K562 (cell line): ENCODE data around the gene NFATC1. TPM values are rescaled to one million over a fixed set of nuclear protein-coding genes. Genes with fewer than 3 reads are reported as not detected.

Source experiments
- ATAC-seq: fragments of 200-7000 bp; cut with Tn5 transposase; 3 replicates; pipeline ENCODE4 v1.9.1; 2020; ENCODE audit warnings: moderate library complexity
- BruUV-seq: library from RNA; stranded (reverse); fragments of 400-500 nt; replicated peaks from 2 replicates; lab custom pipeline; 2021; lab: Mats Ljungman, UMichigan
- CTCF ChIA-PET: fragments of 300-600 bp; formaldehyde crosslinking; extraction: SDS; loops from one replicate; lab custom pipeline; 2021; ENCODE audit warnings: low intra/inter-chr PET ratio; lab: Yijun Ruan, JAX
- POLR2A ChIA-PET: fragments of 300-600, 350-650 bp; sonication (Branson Sonifier 250); formaldehyde crosslinking; extraction: SDS; loops from one replicate; lab custom pipeline; 2021; ENCODE audit warnings: antibody characterized with exemption, inconsistent platforms; lab: Yijun Ruan, JAX
- DNase-seq, 4 experiments: peaks; one replicate each; pipeline versions ENCODE4 v3.0.0 to v3.0.0-alpha.2; 2011 to 2018; ENCODE audit warnings: low spot score in 3 of 4, mixed read lengths in 3 of 4; ENCODE audit errors: extremely low read depth in 1 of 4
- FAIRE-seq: peaks from 2 replicates; lab custom pipeline; 2011; peaks lifted over from hg19 to GRCh38; lab: Jason Lieb, UNC
- H2AFZ ChIP-seq: 2 replicates; pipeline ENCODE4 v1.6.0; 2011; ENCODE audit warnings: low read depth, low read length, control low read depth, inconsistent platforms
- H3K27ac ChIP-seq: fragments of 200-600 bp; 3 replicates; pipeline ENCODE4 v1.8.0; 2011; ENCODE audit warnings: low read depth, mild to moderate bottlenecking, control low read depth, inconsistent platforms, low read length, moderate library complexity, mixed read lengths; ENCODE audit errors: extremely low read depth
- H3K27me3 ChIP-seq, 2 experiments: fragments of 300-600 bp in 1 of 2; 2 replicates in 1 of 2; 3 replicates in 1 of 2; pipeline versions ENCODE4 v1.6.0 to v1.8.0; 2011; ENCODE audit warnings: inconsistent platforms in 2 of 2, low read length in 2 of 2, mild to moderate bottlenecking in 1 of 2, mixed read lengths in 1 of 2, moderate library complexity in 1 of 2; ENCODE audit not compliant: control insufficient read depth in 2 of 2, insufficient read depth in 2 of 2
- H3K36me3 ChIP-seq: fragments of 300-600 bp; 3 replicates; pipeline ENCODE4 v1.8.0; 2011; ENCODE audit warnings: mild to moderate bottlenecking, low read length, inconsistent platforms; ENCODE audit not compliant: control insufficient read depth, insufficient read depth
- H3K4me1 ChIP-seq, 2 experiments: fragments of 200-600 bp in 1 of 2; replicated peaks in 1 of 2; 2 replicates in 1 of 2; 3 replicates in 1 of 2; pipeline versions ENCODE4 v1.5.1 to v1.8.0; 2011; ENCODE audit warnings: inconsistent platforms in 2 of 2, low read length in 2 of 2, mild to moderate bottlenecking in 1 of 2, mixed read lengths in 1 of 2, moderate library complexity in 1 of 2; ENCODE audit not compliant: control insufficient read depth in 2 of 2, insufficient read depth in 2 of 2
- H3K4me2 ChIP-seq: 2 replicates; pipeline ENCODE4 v1.6.1; 2011; ENCODE audit warnings: low read length, control low read depth, inconsistent platforms, mixed read lengths; ENCODE audit not compliant: insufficient read depth
- H3K4me3 ChIP-seq: fragments of 200-600 bp; sonication (generic), shearing (Covaris generic); 2 replicates; pipeline ENCODE4 v1.5.1; 2016; ENCODE audit warnings: control low read depth, inconsistent platforms
- H3K79me2 ChIP-seq: fragments of 200-600 bp; 3 replicates; pipeline ENCODE4 v1.8.0; 2011; ENCODE audit warnings: low read length, inconsistent platforms; ENCODE audit not compliant: control insufficient read depth, insufficient read depth
- H3K9ac ChIP-seq, 2 experiments: 2 replicates each; pipeline versions ENCODE4 v1.6.0 to v1.6.1; 2011; ENCODE audit warnings: low read depth in 2 of 2, low read length in 2 of 2, control low read depth in 1 of 2, inconsistent platforms in 1 of 2, mild to moderate bottlenecking in 1 of 2, mixed read lengths in 1 of 2; ENCODE audit not compliant: insufficient read depth in 1 of 2
- H3K9me1 ChIP-seq: one replicate; pipeline ENCODE4 v1.6.0; 2011; ENCODE audit warnings: inconsistent platforms, mild to moderate bottlenecking, low read length, moderate library complexity; ENCODE audit not compliant: control insufficient read depth, insufficient read depth
- H3K9me3 ChIP-seq: replicated peaks from 2 replicates; pipeline ENCODE4 v1.5.1; 2011; ENCODE audit warnings: low read depth, low read length, inconsistent platforms; ENCODE audit not compliant: control insufficient read depth, insufficient read depth
- H4K20me1 ChIP-seq: replicated peaks from 2 replicates; pipeline ENCODE4 v1.6.1; 2011; ENCODE audit warnings: low read length, inconsistent platforms, mixed read lengths; ENCODE audit not compliant: control insufficient read depth, insufficient read depth
- CEBPG ChIP-seq, 3 experiments: fragments of 200-800 bp in 1 of 3; sonication (Bioruptor generic) in 1 of 3; sonication (generic) in 1 of 3; formaldehyde crosslinking in 1 of 3; IDR thresholded peaks in 2 of 3; conservative IDR thresholded peaks in 1 of 3; 2 replicates each; pipeline versions ENCODE4 v1.6.1 to v1.8.0; 2016 to 2022; ENCODE audit warnings: missing compliant biosample characterization in 2 of 3, missing genetic modification characterization in 2 of 3, mild to moderate bottlenecking in 1 of 3, missing genetic modification reagents in 1 of 3
- MTA3 ChIP-seq: fragments of 450-650 bp; formaldehyde crosslinking; IDR thresholded peaks from 2 replicates; pipeline ENCODE4 v1.6.1; 2017; ENCODE audit warnings: mild to moderate bottlenecking, borderline replicate concordance
- MXI1 ChIP-seq: IDR thresholded peaks from 2 replicates; pipeline ENCODE4 v1.6.1; 2011; ENCODE audit warnings: low read depth, mild to moderate bottlenecking, improper control_type of control experiment, low read length
- POLR2G ChIP-seq: fragments of 200-400 bp; formaldehyde crosslinking; IDR thresholded peaks from 2 replicates; pipeline ENCODE4 v1.6.1; 2017; ENCODE audit warnings: low read depth, mild to moderate bottlenecking, antibody characterized with exemption, low read length, moderate library complexity
- SAFB2 ChIP-seq: fragments of 200-400 bp; formaldehyde crosslinking; IDR thresholded peaks from 2 replicates; pipeline ENCODE4 v1.6.1; 2018; ENCODE audit warnings: borderline replicate concordance, low read length, low read depth, moderate library complexity; ENCODE audit not compliant: severe bottlenecking
- ZNF140 ChIP-seq: fragments of 250-450 bp; sonication (Bioruptor Pico); IDR thresholded peaks from 2 replicates; pipeline ENCODE4 v1.8.0; 2021; ENCODE audit warnings: moderate library complexity, mild to moderate bottlenecking, inconsistent platforms
- WGBS: fragments of 100-300 bp; shearing (Covaris generic); methylation state at CpG from one replicate; pipeline ENCODE4 v1.1.6; 2016; ENCODE audit warnings: low coverage, mixed read lengths; ENCODE audit not compliant: insufficient coverage; ENCODE audit errors: missing lambda C conversion rate; 5-methylcytosine and 5-hydroxymethylcytosine counted together
- in situ Hi-C: fragments of 300-500 bp; cut with MboI; formaldehyde crosslinking; loops from 4 replicates; pipeline ENCODE4 v1.15.0; 2018; ENCODE audit warnings: inconsistent platforms, mixed read lengths
- intact Hi-C: fragments of 100-400 bp; cut with micrococcal nuclease; formaldehyde crosslinking; loops from 2 replicates; pipeline ENCODE4 v1.14.2; 2022
- polyA plus RNA-seq, 8 experiments: library from polyadenylated mRNA; depleted of rRNA in 4 of 8; stranded (reverse) in 5 of 8; unstranded in 3 of 8; fragments of >200 nt; fragmentation: Nextera tagmentation in 2 of 8; fragmentation: Illumina TruSeq in 1 of 8; extraction: Ambion mirVana in 2 of 8; extraction: Trizol in 1 of 8; gene quantifications; 2 replicates each; pipeline versions ENCODE4 v1.2.1 to v1.2.3, GENCODE V29; 2011 to 2014; ENCODE audit warnings: inconsistent platforms in 1 of 8, missing spikeins in 1 of 8
- total RNA-seq, 7 experiments: library from RNA; depleted of rRNA in 6 of 7; stranded (reverse); fragments of >200 nt in 6 of 7; fragmentation: Illumina TruSeq in 2 of 7; extraction: Trizol in 2 of 7; gene quantifications; 2 replicates each; pipeline versions ENCODE4 v1.2.1 to v1.2.3, GENCODE V29; 2011 to 2021; ENCODE audit warnings: low replicate concordance in 1 of 7

NFATC1 gene
- total and polyA plus RNA-seq, 9 of the 15 experiments (the other 6 are each of a cell fraction or from before 2014, with no cell fraction given): 1.1 to 16.4 (median 2.5) TPM

- WGBS: 26% methylated on average over 19 of the region's 27 CpGs
- BruUV-seq: no TSS peak
- FAIRE-seq: no peak
These were observed 12.9 kb upstream of the NFATC1 start for GRCh38 chr18:79382681-79383387.

GRCh38 chr18:79383388-79384056 lies 12.2 kb upstream of the NFATC1 start:
- H3K27ac ChIP-seq: no peak overlapping the region
- no peaks in the 10 kb centered on the region; a peak in 1 of 5 replicates for H3K27me3 ChIP-seq
- in situ Hi-C loops: loop anchor here (5.0 kb wide), 2 partner anchors 144 to 259 kb away; no protein-coding TSS in a partner anchor
- H4K20me1 ChIP-seq: no peaks in the 10 kb centered on the region; the same call in 1 of the 2 replicates
- H3K9me3 ChIP-seq: no peaks in the 10 kb centered on the region
- H3K79me2 ChIP-seq: no peaks in the 10 kb centered on the region
- H3K9me1 ChIP-seq: no peaks in the 10 kb centered on the region
- intact Hi-C loops: no loop called here
- H2AFZ ChIP-seq: no peak overlapping the region
- no peaks in the 10 kb centered on the region for H3K36me3 ChIP-seq
- DNase-seq (no peak), ATAC-seq (no peak), FAIRE-seq (no peak)
- peaks cover 0 to 16% of the 10 kb centered on the region in 2 experiments; a peak in 2 of 5 replicates for H3K4me1 ChIP-seq
- H3K4me3 ChIP-seq: no peak overlapping the region
- H3K9ac ChIP-seq: no peak overlapping the region
- ChIA-PET CTCF (interaction anchor here (1.4 to 1.5 kb wide), 2 partner anchors 145 to 260 kb away, joined by 3 to 4 read pairs; no protein-coding TSS in a partner anchor), POLR2A (interaction anchor here (0.7 to 1.4 kb wide), 2 partner anchors 8 to 256 kb away, joined by 3 to 4 read pairs; no protein-coding TSS in a partner anchor)
- 25% methylated on average over 13 of the region's 20 CpGs for WGBS
- no peak overlapping the region for H3K4me2 ChIP-seq
- TF ChIP-seq POLR2G (peak; percentile 12; the same call in 1 of the 2 replicates), MTA3 (no peak), MXI1 (no peak), CEBPG (CRISPR knock-in tag; IDR thresholded peaks at IDR 0.05) (no peak), CEBPG (tag; conservative IDR thresholded peaks at IDR 0.05 in 1 of 2, IDR thresholded peaks at IDR 0.05 in 1 of 2) (no peak), ZNF140 (CRISPR knock-in tag) (no peak)
- BruUV-seq: no TSS peak

More at GRCh38 chr18:79382681-79383387, 12.9 kb upstream of the NFATC1 start:
- Histone ChIP-seq H3K4me2 (no peak overlapping the region), H3K4me1 (peaks cover 0 to 16% of the 10 kb centered on the region in 2 experiments; a peak in 2 of 5 replicates), H3K4me3 (no peak overlapping the region), H3K9me1 (no peaks in the 10 kb centered on the region), H2AFZ (no peak overlapping the region), H4K20me1 (no peaks in the 10 kb centered on the region; the same call in 1 of the 2 replicates), H3K36me3 (no peaks in the 10 kb centered on the region), H3K27me3 (no peaks in the 10 kb centered on the region; a peak in 1 of 5 replicates), H3K27ac (no peak overlapping the region), H3K9ac (no peak overlapping the region), H3K79me2 (no peaks in the 10 kb centered on the region), H3K9me3 (no peaks in the 10 kb centered on the region)
- DNase-seq (no peak), ATAC-seq (no peak)
- CTCF ChIA-PET: interaction anchor here (1.5 kb wide), 1 partner anchor 146 kb away, joined by 3 read pairs; no protein-coding TSS in a partner anchor
- in situ Hi-C loops (loop anchor here (5.0 kb wide), 2 partner anchors 144 to 259 kb away; no protein-coding TSS in a partner anchor), intact Hi-C loops (no loop called here)
- POLR2A ChIA-PET: interaction anchor here (0.7 to 1.4 kb wide), 2 partner anchors 8 to 257 kb away, joined by 3 to 4 read pairs; no protein-coding TSS in a partner anchor
- peak; percentile 27; the same call in 1 of the 2 replicates for TF ChIP-seq POLR2G
- TF ChIP-seq SAFB2: no peak
